HEK293T (cell line): ENCODE data around the gene CHST2.

Source experiments
- CTBP1 ChIP-seq: fragments of 450-650 bp; IDR thresholded peaks from 2 replicates; pipeline ENCODE4 v1.6.1; 2016; ENCODE audit warnings: borderline replicate concordance
- FOXK2 ChIP-seq: fragments of 450-650 bp; IDR thresholded peaks from 2 replicates; pipeline ENCODE4 v1.6.1; 2016; ENCODE audit warnings: mild to moderate bottlenecking
- HDGF ChIP-seq: fragments of 450-650 bp; IDR thresholded peaks from 2 replicates; pipeline ENCODE4 v1.6.1; 2017; ENCODE audit warnings: antibody characterized with exemption, borderline replicate concordance
- L3MBTL2 ChIP-seq: fragments of 450-650 bp; conservative IDR thresholded peaks from 2 replicates; pipeline ENCODE4 v1.6.1; 2016; ENCODE audit warnings: mild to moderate bottlenecking
- NFRKB ChIP-seq: fragments of 450-650 bp; IDR thresholded peaks from 2 replicates; pipeline ENCODE4 v1.6.1; 2016; ENCODE audit warnings: mild to moderate bottlenecking, moderate library complexity
- SP1 ChIP-seq: fragments of 450-650 bp; IDR thresholded peaks from 2 replicates; pipeline ENCODE4 v1.6.1; 2017
- SUZ12 ChIP-seq: fragments of 450-650 bp; IDR thresholded peaks from 2 replicates; pipeline ENCODE4 v1.6.1; 2016; ENCODE audit warnings: mild to moderate bottlenecking
- ZNF384 ChIP-seq: fragments of 450-650 bp; IDR thresholded peaks from 2 replicates; pipeline ENCODE4 v1.6.1; 2016

GRCh38 chr3:143128227-143128955 is 8.8 kb downstream of the CHST2 start:
- no peak for TF ChIP-seq SUZ12
- TF ChIP-seq ZNF384: no peak
- TF ChIP-seq CTBP1: no peak
- no peak for TF ChIP-seq SP1
- TF ChIP-seq NFRKB: no peak
- no peak for TF ChIP-seq L3MBTL2
- no peak for TF ChIP-seq HDGF
- TF ChIP-seq FOXK2: no peak
